HepG2 (cell line): ENCODE results near the gene POLE4. TPM values are rescaled to one million over a fixed set of nuclear protein-coding genes. Genes with fewer than 3 reads are reported as not detected.

Experiments used
- ATF7-NPFF ChIP-seq: sonication (generic); formaldehyde crosslinking; IDR thresholded peaks from 2 replicates; pipeline ENCODE4 v1.8.1; 2023; ENCODE audit warnings: mild to moderate bottlenecking, low read depth, missing genetic modification reagents, moderate library complexity
- GTF3A ChIP-seq: sonication (generic); formaldehyde crosslinking; conservative IDR thresholded peaks from 2 replicates; pipeline ENCODE4 v1.4.0; 2020; ENCODE audit warnings: mild to moderate bottlenecking, missing genetic modification reagents
- HNRNPUL1 ChIP-seq: fragments of 200-400 bp; formaldehyde crosslinking; IDR thresholded peaks from 2 replicates; pipeline ENCODE4 v1.6.1; 2017; ENCODE audit warnings: low read depth, mild to moderate bottlenecking, low read length, moderate library complexity
- JUN ChIP-seq: sonication (generic); formaldehyde crosslinking; IDR thresholded peaks from 2 replicates; pipeline ENCODE4 v1.4.0; 2020; ENCODE audit warnings: mild to moderate bottlenecking, missing genetic modification reagents
- KDM2A ChIP-seq: sonication (generic); formaldehyde crosslinking; IDR thresholded peaks from 2 replicates; pipeline ENCODE4 v1.4.0; 2020; ENCODE audit warnings: low read depth, missing genetic modification reagents, borderline replicate concordance
- LBX2 ChIP-seq: sonication (generic); formaldehyde crosslinking; IDR thresholded peaks from 2 replicates; pipeline ENCODE4 v1.5.0; 2020; ENCODE audit warnings: missing genetic modification reagents, mild to moderate bottlenecking, borderline replicate concordance
- MAZ ChIP-seq, 2 experiments: sonication (generic) in 1 of 2; formaldehyde crosslinking in 1 of 2; IDR thresholded peaks; 2 replicates each; pipeline versions ENCODE4 v1.5.0 to v1.6.1; 2012 to 2020; ENCODE audit warnings: low read depth in 2 of 2, mild to moderate bottlenecking in 2 of 2, borderline replicate concordance in 1 of 2, improper control_type of control experiment in 1 of 2, low read length in 1 of 2, missing genetic modification reagents in 1 of 2, moderate library complexity in 1 of 2
- NFKBIZ ChIP-seq: IDR thresholded peaks from 2 replicates; pipeline ENCODE4 v1.6.1; 2018; ENCODE audit warnings: missing genetic modification reagents, missing compliant biosample characterization
- NFYC ChIP-seq: IDR thresholded peaks from 2 replicates; pipeline ENCODE4 v1.6.1; 2016; ENCODE audit warnings: missing genetic modification reagents, missing compliant biosample characterization
- PHF5A ChIP-seq: IDR thresholded peaks from one replicate; pipeline ENCODE4 v1.6.1; 2018; ENCODE audit warnings: low read depth, missing genetic modification reagents; ENCODE audit not compliant: unreplicated experiment
- RCOR2 ChIP-seq: IDR thresholded peaks from 2 replicates; pipeline ENCODE4 v1.6.1; 2016; ENCODE audit warnings: missing biosample characterization, missing genetic modification reagents
- ZNF331 ChIP-seq: sonication (generic); formaldehyde crosslinking; IDR thresholded peaks from 2 replicates; pipeline ENCODE4 v1.4.0; 2020; ENCODE audit warnings: missing genetic modification reagents
- ZNF615 ChIP-seq: sonication (generic); formaldehyde crosslinking; IDR thresholded peaks from 2 replicates; pipeline ENCODE4 v1.5.0; 2020; ENCODE audit warnings: mild to moderate bottlenecking, missing genetic modification reagents, borderline replicate concordance
- ZNF691 ChIP-seq: sonication (generic); formaldehyde crosslinking; IDR thresholded peaks from 2 replicates; pipeline ENCODE4 v1.4.0; 2020; ENCODE audit warnings: missing genetic modification reagents, low read depth, mild to moderate bottlenecking, borderline replicate concordance
- ZNF773 ChIP-seq: sonication (generic); formaldehyde crosslinking; IDR thresholded peaks from 2 replicates; pipeline ENCODE4 v1.4.0; 2020; ENCODE audit warnings: missing genetic modification reagents, borderline replicate concordance
- polyA plus RNA-seq, 8 experiments: library from polyadenylated mRNA; depleted of rRNA in 3 of 8; stranded (reverse) in 7 of 8; unstranded in 1 of 8; fragments of >200 nt; fragmentation: Illumina TruSeq in 4 of 8; extraction: Trizol in 4 of 8; gene quantifications; 2 replicates each; pipeline versions ENCODE4 v1.2.1 to v1.2.3, GENCODE V29; 2011 to 2016; ENCODE audit warnings: low read depth in 4 of 8, missing spikeins in 1 of 8, mixed read lengths in 1 of 8; ENCODE audit not compliant: insufficient read depth in 1 of 8
- total RNA-seq, 5 experiments: library from RNA; depleted of rRNA; stranded (reverse); fragments of >200 nt; fragmentation: Illumina TruSeq; extraction: Trizol; gene quantifications; 2 replicates each; pipeline ENCODE4 v1.2.3, GENCODE V29; 2016; ENCODE audit warnings: low read depth in 1 of 5
- TF ChIP-seq, protein P1 (sequence below): sonication (generic); formaldehyde crosslinking; IDR thresholded peaks from 2 replicates; pipeline ENCODE4 v1.5.1; 2020; ENCODE audit warnings: mild to moderate bottlenecking, missing genetic modification reagents, borderline replicate concordance
- TF ChIP-seq, protein P2 (sequence below): IDR thresholded peaks from 2 replicates; pipeline ENCODE4 v1.6.1; 2016; ENCODE audit warnings: control low read depth
- TF ChIP-seq, protein P3 (sequence below): sonication (generic); formaldehyde crosslinking; IDR thresholded peaks from 2 replicates; pipeline ENCODE4 v1.8.1; 2023; ENCODE audit warnings: mild to moderate bottlenecking, missing genetic modification reagents, borderline replicate concordance

POLE4 gene
- total and polyA plus RNA-seq, 2 of the 13 experiments (the other 11 are each of a cell fraction or from before 2014, with no cell fraction given): 106 to 116 TPM

- TF ChIP-seq ZNF615 (CRISPR knock-in tag) (peak; percentile 96), HNRNPUL1 (peak; percentile 54; the same call in 1 of the 2 replicates), NFKBIZ (CRISPR knock-in tag) (peak; percentile 77; the same call in 1 of the 2 replicates), ZNF691 (CRISPR knock-in tag) (0 out of 2 replicates have a peak, but pooled peaks have one; percentile 22), ZNF331 (CRISPR knock-in tag) (peak; percentile 79), MAZ (IDR thresholded peaks at IDR 0.05; ENCODE audit: borderline replicate concordance, low read depth, low read length) (peak; percentile 82; the same call in 1 of the 2 replicates), MAZ (CRISPR knock-in tag; IDR thresholded peaks at IDR 0.05; ENCODE audit: low read depth) (peak; percentile 99), ATF7-NPFF (CRISPR knock-in tag) (peak; percentile 99), JUN (CRISPR knock-in tag) (peak; percentile 88), ZNF773 (CRISPR knock-in tag) (peak; percentile 91; the same call in 1 of the 2 replicates), GTF3A (0 out of 2 replicates have a peak, but pooled peaks have one; percentile 65), KDM2A (peak; percentile 95), LBX2 (peak; percentile 98), RCOR2 (peak; percentile 61), NFYC (peak; percentile 38), PHF5A (CRISPR knock-in tag) (peak; percentile 86)
- TF ChIP-seq, protein P1, sequence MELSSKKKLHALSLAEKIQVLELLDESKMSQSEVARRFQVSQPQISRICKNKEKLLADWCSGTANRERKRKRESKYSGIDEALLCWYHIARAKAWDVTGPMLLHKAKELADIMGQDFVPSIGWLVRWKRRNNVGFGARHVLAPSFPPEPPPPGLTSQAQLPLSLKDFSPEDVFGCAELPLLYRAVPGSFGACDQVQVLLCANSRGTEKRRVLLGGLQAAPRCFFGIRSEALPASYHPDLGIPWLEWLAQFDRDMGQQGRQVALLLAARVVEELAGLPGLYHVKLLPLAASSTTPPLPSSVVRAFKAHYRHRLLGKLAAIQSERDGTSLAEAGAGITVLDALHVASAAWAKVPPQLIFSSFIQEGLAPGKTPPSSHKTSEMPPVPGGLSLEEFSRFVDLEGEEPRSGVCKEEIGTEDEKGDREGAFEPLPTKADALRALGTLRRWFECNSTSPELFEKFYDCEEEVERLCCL (CRISPR knock-in tag): peak; percentile 93
- TF ChIP-seq, protein P2, sequence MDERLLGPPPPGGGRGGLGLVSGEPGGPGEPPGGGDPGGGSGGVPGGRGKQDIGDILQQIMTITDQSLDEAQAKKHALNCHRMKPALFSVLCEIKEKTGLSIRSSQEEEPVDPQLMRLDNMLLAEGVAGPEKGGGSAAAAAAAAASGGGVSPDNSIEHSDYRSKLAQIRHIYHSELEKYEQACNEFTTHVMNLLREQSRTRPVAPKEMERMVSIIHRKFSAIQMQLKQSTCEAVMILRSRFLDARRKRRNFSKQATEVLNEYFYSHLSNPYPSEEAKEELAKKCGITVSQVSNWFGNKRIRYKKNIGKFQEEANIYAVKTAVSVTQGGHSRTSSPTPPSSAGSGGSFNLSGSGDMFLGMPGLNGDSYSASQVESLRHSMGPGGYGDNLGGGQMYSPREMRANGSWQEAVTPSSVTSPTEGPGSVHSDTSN (CRISPR knock-in tag): no peak
- TF ChIP-seq, protein P3, sequence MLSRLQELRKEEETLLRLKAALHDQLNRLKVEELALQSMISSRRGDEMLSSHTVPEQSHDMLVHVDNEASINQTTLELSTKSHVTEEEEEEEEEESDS (CRISPR knock-in tag): peak; percentile 97
- TF ChIP-seq, all 625 proteins: peak for 490
Measured at GRCh38 chr2:74958274-74959105, at the start of gene POLE4 (continued).
